HepG2 (cell line): Measurements from ENCODE around the gene TNXB. TPM values are rescaled to one million over a fixed set of nuclear protein-coding genes. Genes with fewer than 3 reads are reported as not detected.

ENCODE experiments used
- ATAC-seq: fragments of 200-7000 bp; cut with Tn5 transposase; 3 replicates; pipeline ENCODE4 v1.9.1; 2020; ENCODE audit warnings: mild to moderate bottlenecking, moderate library complexity
- BruUV-seq: library from RNA; stranded (reverse); fragments of 400-500 nt; replicated peaks from 2 replicates; lab custom pipeline; 2021; lab: Mats Ljungman, UMichigan
- CTCF ChIA-PET: fragments of 300-600 bp; formaldehyde crosslinking; extraction: SDS; loops from one replicate; lab custom pipeline; 2021; ENCODE audit warnings: low total read pairs, inconsistent platforms, low intra/inter-chr PET ratio; lab: Yijun Ruan, JAX
- POLR2A ChIA-PET: fragments of 350-600 bp; sonication (Branson Sonifier 250); formaldehyde crosslinking; loops from one replicate; lab custom pipeline; 2020; ENCODE audit warnings: antibody characterized with exemption, inconsistent platforms; lab: Yijun Ruan, JAX
- DNase-seq: peaks from one replicate; pipeline ENCODE4 v3.0.0-alpha.2; 2015; ENCODE audit warnings: low spot score
- FAIRE-seq: peaks from 3 replicates; lab custom pipeline; 2011; peaks lifted over from hg19 to GRCh38; lab: Jason Lieb, UNC
- H2AFZ ChIP-seq: one replicate; pipeline ENCODE4 v1.6.1; 2011; ENCODE audit warnings: low read length, inconsistent platforms
- H3K27ac ChIP-seq: fragments of 300-600 bp; 3 replicates; pipeline ENCODE4 v1.8.0; 2011; ENCODE audit warnings: mixed run types, mild to moderate bottlenecking, mixed read lengths, low read length, inconsistent platforms; ENCODE audit not compliant: insufficient read depth; ENCODE audit errors: extremely low read length
- H3K27me3 ChIP-seq, 2 experiments: fragments of 200-600 bp in 1 of 2; 2 replicates in 1 of 2; 3 replicates in 1 of 2; pipeline versions ENCODE4 v1.6.0 to v1.8.0; 2011; ENCODE audit warnings: low read length in 2 of 2, mild to moderate bottlenecking in 2 of 2, moderate library complexity in 2 of 2, inconsistent platforms in 1 of 2; ENCODE audit not compliant: insufficient read depth in 2 of 2, control insufficient read depth in 1 of 2
- H3K36me3 ChIP-seq, 2 experiments: fragments of 200-600 bp in 1 of 2; replicated peaks in 1 of 2; 2 replicates in 1 of 2; 3 replicates in 1 of 2; pipeline versions ENCODE4 v1.5.1 to v1.8.0; 2011; ENCODE audit warnings: low read length in 2 of 2, inconsistent platforms in 1 of 2; ENCODE audit not compliant: insufficient read depth in 2 of 2, control insufficient read depth in 1 of 2
- H3K4me1 ChIP-seq: 2 replicates; pipeline ENCODE4 v1.5.1; 2012; ENCODE audit warnings: low read length, inconsistent platforms; ENCODE audit not compliant: insufficient read depth
- H3K4me2 ChIP-seq: 2 replicates; pipeline ENCODE4 v1.6.0; 2011; ENCODE audit warnings: low read depth, low read length, inconsistent platforms
- H3K4me3 ChIP-seq, 3 experiments: fragments of 200-600 bp in 1 of 3; sonication (generic), shearing (Covaris generic) in 1 of 3; replicated peaks in 1 of 3; 2 replicates each; pipeline ENCODE4 v1.5.1; 2011 to 2016; ENCODE audit warnings: low read length in 3 of 3, inconsistent platforms in 2 of 3, low read depth in 2 of 3, mild to moderate bottlenecking in 2 of 3, control low read depth in 1 of 3, mixed read lengths in 1 of 3; ENCODE audit not compliant: insufficient read depth in 1 of 3
- H3K79me2 ChIP-seq: one replicate; pipeline ENCODE4 v1.6.1; 2011; ENCODE audit warnings: low read length, inconsistent platforms; ENCODE audit not compliant: insufficient read depth
- H3K9ac ChIP-seq: 2 replicates; pipeline ENCODE4 v1.6.0; 2011; ENCODE audit warnings: mild to moderate bottlenecking, low read depth, low read length, inconsistent platforms; ENCODE audit not compliant: insufficient read depth
- H3K9me3 ChIP-seq: 2 replicates; pipeline ENCODE4 v1.5.1; 2012; ENCODE audit warnings: mild to moderate bottlenecking, low read length
- H4K20me1 ChIP-seq: 2 replicates; pipeline ENCODE4 v1.6.0; 2011; ENCODE audit warnings: inconsistent platforms, mild to moderate bottlenecking, low read length, moderate library complexity; ENCODE audit not compliant: insufficient read depth
- AGO2 ChIP-seq: fragments of 200-400 bp; formaldehyde crosslinking; optimal IDR thresholded peaks from 2 replicates; pipeline ENCODE3; 2017; ENCODE audit warnings: mild to moderate bottlenecking, low read depth, low read length, moderate library complexity
- AKAP8 ChIP-seq: sonication (generic); formaldehyde crosslinking; IDR thresholded peaks from 2 replicates; pipeline ENCODE4 v1.5.1; 2020; ENCODE audit warnings: mild to moderate bottlenecking, missing genetic modification reagents
- ARID3A ChIP-seq: IDR thresholded peaks from 2 replicates; pipeline ENCODE4 v1.6.1; 2012; ENCODE audit warnings: low read depth, low read length, improper control_type of control experiment
- HINFP ChIP-seq: sonication (generic); formaldehyde crosslinking; IDR thresholded peaks from 2 replicates; pipeline ENCODE4 v1.4.0; 2020; ENCODE audit warnings: low read depth, mild to moderate bottlenecking, missing genetic modification reagents
- HNRNPUL1 ChIP-seq: fragments of 200-400 bp; formaldehyde crosslinking; IDR thresholded peaks from 2 replicates; pipeline ENCODE4 v1.6.1; 2017; ENCODE audit warnings: low read depth, mild to moderate bottlenecking, low read length, moderate library complexity
- MAFG ChIP-seq: sonication (generic); formaldehyde crosslinking; IDR thresholded peaks from 2 replicates; pipeline ENCODE4 v1.5.1; 2020; ENCODE audit warnings: mild to moderate bottlenecking, missing genetic modification reagents
- RFXANK ChIP-seq: IDR thresholded peaks from 2 replicates; pipeline ENCODE4 v1.6.1; 2016
- SOX13 ChIP-seq, 3 experiments: fragments of 450-650 bp in 1 of 3; sonication (generic) in 1 of 3; formaldehyde crosslinking in 1 of 3; IDR thresholded peaks in 2 of 3; conservative IDR thresholded peaks in 1 of 3; 2 replicates each; pipeline versions ENCODE4 v1.5.0 to v1.6.1; 2016 to 2020; ENCODE audit warnings: antibody characterized with exemption in 1 of 3, mild to moderate bottlenecking in 1 of 3, missing compliant biosample characterization in 1 of 3, missing genetic modification reagents in 1 of 3, moderate library complexity in 1 of 3
- TEAD3 ChIP-seq: optimal IDR thresholded peaks from 2 replicates; pipeline ENCODE3; 2016; ENCODE audit warnings: borderline replicate concordance
- ZKSCAN8 ChIP-seq: IDR thresholded peaks from 2 replicates; pipeline ENCODE4 v1.6.1; 2016; ENCODE audit warnings: borderline replicate concordance, missing genetic modification reagents, missing compliant biosample characterization
- ZNF10 ChIP-seq: sonication (generic); formaldehyde crosslinking; IDR thresholded peaks from 2 replicates; pipeline ENCODE4 v1.4.0; 2020; ENCODE audit warnings: mild to moderate bottlenecking, low read depth, missing genetic modification reagents, borderline replicate concordance
- ZNF619 ChIP-seq: sonication (generic); formaldehyde crosslinking; IDR thresholded peaks from 2 replicates; pipeline ENCODE4 v1.4.0; 2020; ENCODE audit warnings: mild to moderate bottlenecking, missing genetic modification reagents
- ZNF672 ChIP-seq: sonication (generic); formaldehyde crosslinking; IDR thresholded peaks from 2 replicates; pipeline ENCODE4 v1.8.1; 2022; ENCODE audit warnings: missing genetic modification reagents
- ZNF713 ChIP-seq: sonication (generic); formaldehyde crosslinking; IDR thresholded peaks from 2 replicates; pipeline ENCODE4 v1.4.0; 2020; ENCODE audit warnings: mild to moderate bottlenecking, missing genetic modification reagents
- WGBS: methylation state at CpG from one replicate; pipeline ENCODE4 v1.1.6; 2017; ENCODE audit warnings: low lambda C conversion rate; 5-methylcytosine and 5-hydroxymethylcytosine counted together
- in situ Hi-C: cut with HindIII; loops from 2 replicates; pipeline ENCODE4 v1.10.0; 2017; ENCODE audit warnings: low pct_unique_long_range_greater_than_20kb; ENCODE audit not compliant: extremely low pct_ligation_motif_present
- intact Hi-C: fragments of 100-400 bp; cut with micrococcal nuclease; formaldehyde crosslinking; loops from one replicate; pipeline ENCODE4 v1.10.0; 2022; ENCODE audit not compliant: unreplicated experiment
- polyA plus RNA-seq, 8 experiments: library from polyadenylated mRNA; depleted of rRNA in 3 of 8; stranded (reverse) in 7 of 8; unstranded in 1 of 8; fragments of >200 nt; fragmentation: Illumina TruSeq in 4 of 8; extraction: Trizol in 4 of 8; gene quantifications; 2 replicates each; pipeline versions ENCODE4 v1.2.1 to v1.2.3, GENCODE V29; 2011 to 2016; ENCODE audit warnings: low read depth in 4 of 8, missing spikeins in 1 of 8, mixed read lengths in 1 of 8; ENCODE audit not compliant: insufficient read depth in 1 of 8
- total RNA-seq, 5 experiments: library from RNA; depleted of rRNA; stranded (reverse); fragments of >200 nt; fragmentation: Illumina TruSeq; extraction: Trizol; gene quantifications; 2 replicates each; pipeline ENCODE4 v1.2.3, GENCODE V29; 2016; ENCODE audit warnings: low read depth in 1 of 5
- TF ChIP-seq, protein P1 (sequence below): sonication (generic); formaldehyde crosslinking; IDR thresholded peaks from 2 replicates; pipeline ENCODE4 v1.5.0; 2020; ENCODE audit warnings: missing genetic modification reagents, mild to moderate bottlenecking, borderline replicate concordance

The TNXB gene
- total and polyA plus RNA-seq, 2 of the 13 experiments (the other 11 are each of a cell fraction or from before 2014, with no cell fraction given): 1.6 to 2.7 TPM

DNA sequence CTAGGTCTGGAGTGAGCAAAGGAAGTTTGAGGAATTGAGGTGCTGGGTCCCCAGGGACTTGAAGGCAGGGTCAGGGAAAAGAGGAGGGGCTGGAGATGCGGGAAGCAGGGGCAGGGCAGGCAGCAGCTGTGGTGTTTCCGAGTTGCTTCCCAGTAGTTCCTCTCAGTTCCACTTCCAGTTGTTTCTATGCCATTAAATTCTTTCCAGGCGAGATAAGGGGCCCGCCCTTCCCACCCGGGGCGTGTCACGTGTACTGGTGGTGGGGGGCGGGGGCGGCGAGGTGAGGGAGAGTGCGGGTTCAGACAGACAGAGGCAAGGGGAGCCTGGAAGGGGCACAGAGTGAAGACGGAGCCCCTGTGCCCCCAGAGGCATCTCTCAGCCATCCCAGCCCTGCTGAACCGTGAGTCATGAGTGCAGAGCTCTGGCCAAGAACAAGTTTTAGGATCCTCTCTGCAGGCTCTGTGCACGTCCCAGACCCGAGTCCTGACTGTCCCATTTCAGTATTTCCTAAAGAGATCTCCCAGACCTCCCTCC is 977 bp downstream of the TNXB start:
- ATAC-seq: peak; percentile 30

DNA sequence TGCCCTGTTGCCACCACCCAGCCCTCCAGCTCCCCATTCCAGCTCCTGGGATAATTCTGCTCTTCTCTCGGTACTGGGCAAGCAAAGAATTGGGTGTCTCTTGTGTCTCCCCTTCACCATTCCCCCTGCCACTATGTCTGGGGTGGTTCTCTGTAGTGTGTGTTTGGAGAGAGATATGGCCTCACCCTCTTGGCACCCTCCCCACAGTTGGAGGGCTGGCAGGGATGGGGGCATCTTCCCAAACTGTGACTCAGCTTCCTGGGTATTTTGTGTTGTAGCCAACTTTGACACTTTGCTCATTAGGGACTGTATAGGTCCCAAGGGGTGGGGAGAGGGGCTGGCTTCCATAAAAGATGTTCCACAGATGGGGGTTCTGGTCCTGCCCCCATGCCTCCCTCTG is 1.7 kb downstream of the TNXB start:
- Histone ChIP-seq H3K79me2 (no peaks in the 10 kb centered on the region), H3K9me3 (no peaks in the 10 kb centered on the region), H3K27me3 (peaks cover 0 to 19% of the 10 kb centered on the region in 2 experiments), H2AFZ (no peak overlapping the region), H4K20me1 (no peaks in the 10 kb centered on the region), H3K9ac (no peak overlapping the region), H3K36me3 (no peaks in the 10 kb centered on the region), H3K4me1 (peaks cover 6% of the 10 kb centered on the region; the same call in 1 of the 2 replicates), H3K27ac (no peak overlapping the region), H3K4me3 (no peak overlapping the region), H3K4me2 (no peak overlapping the region)
- CTCF ChIA-PET: no interaction called here
- FAIRE-seq (no peak), DNase-seq (no peak), ATAC-seq (no peak)
- 58% methylated on average over 1 of the region's 1 CpG for whole genome bisulfite sequencing
- in situ Hi-C loops (no loop called here), intact Hi-C loops (no loop called here)
- TF ChIP-seq, protein P1, sequence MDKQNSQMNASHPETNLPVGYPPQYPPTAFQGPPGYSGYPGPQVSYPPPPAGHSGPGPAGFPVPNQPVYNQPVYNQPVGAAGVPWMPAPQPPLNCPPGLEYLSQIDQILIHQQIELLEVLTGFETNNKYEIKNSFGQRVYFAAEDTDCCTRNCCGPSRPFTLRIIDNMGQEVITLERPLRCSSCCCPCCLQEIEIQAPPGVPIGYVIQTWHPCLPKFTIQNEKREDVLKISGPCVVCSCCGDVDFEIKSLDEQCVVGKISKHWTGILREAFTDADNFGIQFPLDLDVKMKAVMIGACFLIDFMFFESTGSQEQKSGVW (CRISPR knock-in tag): no peak
- TF ChIP-seq RFXANK (CRISPR knock-in tag) (no peak), TEAD3 (CRISPR knock-in tag) (no peak), ZKSCAN8 (CRISPR knock-in tag) (no peak), ZNF672 (CRISPR knock-in tag) (no peak), HNRNPUL1 (no peak), ZNF713 (CRISPR knock-in tag) (no peak), ZNF10 (CRISPR knock-in tag) (no peak), ZNF619 (no peak), ARID3A (no peak), HINFP (no peak), AKAP8 (CRISPR knock-in tag) (no peak), SOX13 (IDR thresholded peaks at IDR 0.05) (no peak), SOX13 (CRISPR knock-in tag; conservative IDR thresholded peaks at IDR 0.05 in 1 of 2, IDR thresholded peaks at IDR 0.05 in 1 of 2) (no peak)
- POLR2A ChIA-PET: no interaction called here
- BruUV-seq: no TSS peak

More for the DNA sequence above, 977 bp downstream of the TNXB start:
- TF ChIP-seq AGO2 (peak; percentile 3), MAFG (CRISPR knock-in tag) (no peak)
- TF ChIP-seq, all 625 proteins: peak for 1
- H3K4me1 ChIP-seq: peaks cover 6% of the 10 kb centered on the region; the same call in 1 of the 2 replicates
- H3K4me3 ChIP-seq: no peak overlapping the region
- H3K36me3 ChIP-seq: no peaks in the 10 kb centered on the region
- H3K9me3 ChIP-seq: no peaks in the 10 kb centered on the region
- no peaks in the 10 kb centered on the region for H3K79me2 ChIP-seq
- FAIRE-seq: no peak
- POLR2A ChIA-PET: no interaction called here
- H3K27me3 ChIP-seq: peaks cover 0 to 19% of the 10 kb centered on the region in 2 experiments; a peak in 4 of 5 replicates
- no peak overlapping the region for H2AFZ ChIP-seq
- H4K20me1 ChIP-seq: no peaks in the 10 kb centered on the region
- no peak overlapping the region for H3K4me2 ChIP-seq
- intact Hi-C loops (no loop called here), in situ Hi-C loops (no loop called here)
- no peak overlapping the region for H3K27ac ChIP-seq
- DNase-seq: no peak
- H3K9ac ChIP-seq: no peak overlapping the region
- 12% methylated on average over 15 of the region's 15 CpGs for WGBS
- CTCF ChIA-PET: no interaction called here
- no TSS peak for BruUV-seq
